Nephron (organoid): Measurements from ENCODE around the gene TMA7B.

ENCODE experiments used
- H3K27ac Mint-ChIP-seq, 3 experiments: 2 replicates each; pipeline ENCODE4 v1.8.0; 2020; ENCODE audit warnings: mixed read lengths in 3 of 3, mild to moderate bottlenecking in 2 of 3, moderate library complexity in 1 of 3
- H3K27me3 Mint-ChIP-seq: 2 replicates; pipeline ENCODE4 v1.8.0; 2021; ENCODE audit warnings: low read depth, mild to moderate bottlenecking, moderate library complexity, mixed read lengths
- H3K36me3 Mint-ChIP-seq: 2 replicates; pipeline ENCODE4 v1.8.0; 2020; ENCODE audit warnings: low read depth, mixed read lengths
- H3K4me1 Mint-ChIP-seq: 2 replicates; pipeline ENCODE4 v1.8.0; 2020; ENCODE audit warnings: mixed read lengths
- H3K4me3 Mint-ChIP-seq, 3 experiments: 2 replicates each; pipeline ENCODE4 v1.8.0; 2020; ENCODE audit warnings: mild to moderate bottlenecking in 3 of 3, mixed read lengths in 3 of 3, moderate library complexity in 2 of 3
- H3K9me3 Mint-ChIP-seq: 2 replicates; pipeline ENCODE4 v1.8.0; 2020; ENCODE audit warnings: mixed read lengths
- CTCF ChIP-seq, 3 experiments: fragments of 200-600 bp; sonication (generic); IDR thresholded peaks; one replicate each; pipeline ENCODE4 v1.5.0; 2021; ENCODE audit warnings: antibody characterized with exemption in 3 of 3; ENCODE audit not compliant: unreplicated experiment in 3 of 3

The TMA7B gene

GRCh38 chr22:39940757-39941305 lies 19.4 kb upstream of the TMA7B start:
- Mint-ChIP-seq H3K27ac (no peak overlapping the region), H3K9me3 (no peaks in the 10 kb centered on the region), H3K4me1 (peaks cover 14% of the 10 kb centered on the region), H3K36me3 (no peaks in the 10 kb centered on the region), H3K27me3 (peaks cover 16% of the 10 kb centered on the region), H3K4me3 (no peak overlapping the region)
- TF ChIP-seq CTCF (IDR thresholded peaks at IDR 0.05; ENCODE audit: unreplicated experiment in 3 of 3), result no peak

- Mint-ChIP-seq H3K9me3 (no peaks in the 10 kb centered on the region), H3K27ac (no peak overlapping the region), H3K36me3 (no peaks in the 10 kb centered on the region), H3K27me3 (peaks cover 12% of the 10 kb centered on the region), H3K4me3 (no peak overlapping the region), H3K4me1 (peaks cover 16% of the 10 kb centered on the region)
- no peak for TF ChIP-seq CTCF (IDR thresholded peaks at IDR 0.05; ENCODE audit: unreplicated experiment in 3 of 3)
These were observed 18.6 kb upstream of the TMA7B start for GRCh38 chr22:39941601-39942000.

- no peak overlapping the region for H3K4me3 Mint-ChIP-seq
- TF ChIP-seq CTCF (IDR thresholded peaks at IDR 0.05; ENCODE audit: unreplicated experiment in 3 of 3), result no peak
- H3K9me3 Mint-ChIP-seq, result no peaks in the 10 kb centered on the region
- H3K27me3 Mint-ChIP-seq, result peaks cover 14% of the 10 kb centered on the region
- peaks cover 25% of the 10 kb centered on the region for H3K4me1 Mint-ChIP-seq
- H3K36me3 Mint-ChIP-seq, result no peaks in the 10 kb centered on the region
- H3K27ac Mint-ChIP-seq, result no peak overlapping the region
These were observed 17.6 kb upstream of the TMA7B start for GRCh38 chr22:39942439-39943230.

GRCh38 chr22:39943337-39943736 lies 16.9 kb upstream of the TMA7B start:
- no peak for TF ChIP-seq CTCF (IDR thresholded peaks at IDR 0.05; ENCODE audit: unreplicated experiment in 3 of 3)
- Mint-ChIP-seq H3K27me3 (peaks cover 14% of the 10 kb centered on the region), H3K9me3 (no peaks in the 10 kb centered on the region), H3K4me1 (peaks cover 26% of the 10 kb centered on the region), H3K4me3 (no peak overlapping the region), H3K36me3 (no peaks in the 10 kb centered on the region), H3K27ac (no peak overlapping the region)

- Mint-ChIP-seq H3K27ac (no peak overlapping the region), H3K4me3 (no peak overlapping the region), H3K36me3 (no peaks in the 10 kb centered on the region), H3K4me1 (peaks cover 34% of the 10 kb centered on the region), H3K9me3 (no peaks in the 10 kb centered on the region), H3K27me3 (peaks cover 9% of the 10 kb centered on the region)
- no peak for TF ChIP-seq CTCF (IDR thresholded peaks at IDR 0.05; ENCODE audit: unreplicated experiment in 3 of 3)
These were observed 16.0 kb upstream of the TMA7B start for GRCh38 chr22:39943953-39944872.
